HG02981 (cell line): ENCODE data around the gene JMJD8.

Experiments
- ATAC-seq: cut with Tn5 transposase; IDR thresholded peaks from one replicate; pipeline ENCODE4 v1.9.1; 2021; ENCODE audit warnings: mild to moderate bottlenecking, moderate library complexity; ENCODE audit not compliant: unreplicated experiment

Gene JMJD8

DNA sequence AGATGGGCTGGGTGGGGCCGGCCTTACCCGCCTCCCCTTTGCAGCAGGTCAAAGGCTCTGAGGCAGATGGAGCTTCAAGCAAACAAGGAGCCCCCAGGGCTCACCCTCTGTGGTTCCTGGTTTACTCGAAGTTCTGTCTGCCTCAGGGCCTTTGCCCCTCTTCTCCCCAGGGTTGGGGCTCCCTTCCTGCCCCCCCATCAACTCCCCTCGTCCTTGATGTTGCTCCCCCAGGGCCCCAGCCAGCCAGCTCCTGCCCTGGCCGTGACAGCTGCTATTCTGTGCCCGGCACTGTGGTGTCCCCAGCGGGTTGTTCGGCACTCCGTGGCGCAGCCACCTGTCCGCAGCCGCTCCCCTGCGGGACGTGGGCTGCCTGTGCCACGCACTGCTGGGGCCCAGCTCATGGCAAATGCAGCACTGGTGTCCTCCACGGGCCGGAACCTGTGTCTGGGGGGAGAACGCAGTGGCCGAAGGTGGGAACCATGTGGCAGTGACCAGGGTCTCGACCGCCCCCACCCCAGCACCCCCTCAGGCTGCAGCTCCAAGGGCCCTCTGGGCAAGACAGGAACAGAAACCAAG lies 26.5 kb upstream of the JMJD8 start:
- no peak for ATAC-seq

- no peak for ATAC-seq
Measured at GRCh38 chr16:709566-710499, 25.7 kb upstream of the JMJD8 start.

- no peak for ATAC-seq
Measured at GRCh38 chr16:708959-709358, 24.8 kb upstream of the JMJD8 start.

DNA sequence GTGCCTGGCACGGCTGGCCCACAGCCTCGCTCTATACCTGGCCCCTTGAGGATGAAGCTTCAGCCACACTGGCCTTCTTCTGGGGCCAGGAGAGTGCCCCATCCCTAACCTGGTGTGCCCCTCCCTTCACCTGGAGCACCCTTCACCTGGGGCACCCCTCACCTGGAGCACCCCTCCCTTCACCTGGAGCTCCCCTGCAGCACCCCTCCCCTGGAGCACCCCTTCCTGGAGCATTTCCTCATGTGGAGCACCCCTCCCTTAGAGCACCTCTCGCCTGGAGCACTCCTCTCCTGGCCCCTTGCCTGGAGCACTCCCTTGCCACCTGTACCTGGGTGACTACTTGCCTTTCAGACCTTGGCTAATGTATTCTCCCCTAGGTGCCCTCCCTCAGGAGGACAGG lies 23.9 kb upstream of the JMJD8 start:
- no peak for ATAC-seq

GRCh38 chr16:707062-707538 lies 23.0 kb upstream of the JMJD8 start:
- ATAC-seq: no peak

- ATAC-seq: no peak
Measured at GRCh38 chr16:706189-707061, 22.3 kb upstream of the JMJD8 start.

- ATAC-seq: no peak
Measured at GRCh38 chr16:705431-706188, 21.5 kb upstream of the JMJD8 start, which contains the start of gene FBXL16. TSS of gene FBXL16 (minus strand) at chr16:705801. CDS start at chr16:697405, 8,396 bp downstream.

- ATAC-seq: no peak
Measured at GRCh38 chr16:704552-705380, 20.6 kb upstream of the JMJD8 start.

DNA sequence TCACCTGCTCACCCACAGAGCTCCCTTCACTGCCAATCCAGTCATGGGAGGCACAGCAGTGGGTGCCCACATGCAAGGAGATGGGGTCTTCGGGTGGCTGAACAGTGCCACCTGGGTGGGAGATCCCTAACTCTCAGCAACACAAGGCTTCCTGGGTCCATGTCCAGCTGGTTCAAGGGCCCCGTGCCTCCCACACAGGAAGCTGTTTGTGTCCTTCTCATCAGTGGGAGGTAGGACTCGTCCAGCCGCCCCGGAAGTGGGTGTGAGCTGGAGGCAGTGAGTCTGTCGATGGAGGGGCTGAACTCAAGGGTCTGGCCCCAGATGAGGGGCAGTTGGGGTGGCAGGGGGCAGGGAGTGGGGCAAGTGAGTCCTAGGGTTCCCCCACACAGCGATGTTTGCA lies 19.9 kb upstream of the JMJD8 start:
- ATAC-seq: no peak

GRCh38 chr16:703406-703805 lies 19.3 kb upstream of the JMJD8 start:
- no peak for ATAC-seq

GRCh38 chr16:702341-702740 lies 18.2 kb upstream of the JMJD8 start:
- no peak for ATAC-seq

- no peak for ATAC-seq
Measured at GRCh38 chr16:700684-701584, 16.8 kb upstream of the JMJD8 start.

DNA sequence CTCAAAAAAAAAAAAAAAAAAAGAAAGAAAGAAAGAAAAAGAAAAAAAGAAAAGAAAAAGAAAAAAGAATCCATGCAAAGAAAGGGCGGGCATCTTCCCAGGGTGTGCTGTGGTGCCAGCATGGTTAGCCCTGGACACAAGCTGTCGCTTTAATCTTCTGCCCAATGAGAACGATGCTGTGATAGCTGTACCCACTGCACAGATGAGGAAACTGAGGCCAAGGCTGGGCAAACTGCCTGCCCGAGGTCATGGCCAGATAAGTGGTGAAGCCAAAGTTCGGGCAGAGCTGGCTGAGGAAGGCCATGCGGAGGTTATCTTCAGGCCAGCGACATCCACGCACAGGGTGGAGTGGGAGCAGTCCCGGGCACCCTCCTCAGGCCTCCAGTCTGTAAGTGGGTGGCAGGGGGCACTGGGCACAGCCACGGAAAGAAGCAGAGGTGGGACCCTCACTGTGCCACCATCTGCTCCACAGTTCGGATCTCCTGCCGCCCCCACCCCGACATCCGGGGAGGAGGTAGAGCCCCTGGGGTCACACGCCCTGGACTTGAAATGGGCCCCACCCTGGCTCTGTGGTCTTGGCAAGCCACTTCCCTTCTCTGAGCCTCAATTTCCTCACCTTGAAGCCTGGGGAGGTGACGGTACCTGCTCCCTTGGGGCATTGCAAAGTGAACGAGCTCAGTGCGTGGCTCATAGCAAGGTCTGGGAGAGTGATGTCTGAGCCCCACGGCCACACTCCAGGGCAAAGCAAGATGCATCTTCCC lies 15.0 kb upstream of the JMJD8 start:
- no peak for ATAC-seq

DNA sequence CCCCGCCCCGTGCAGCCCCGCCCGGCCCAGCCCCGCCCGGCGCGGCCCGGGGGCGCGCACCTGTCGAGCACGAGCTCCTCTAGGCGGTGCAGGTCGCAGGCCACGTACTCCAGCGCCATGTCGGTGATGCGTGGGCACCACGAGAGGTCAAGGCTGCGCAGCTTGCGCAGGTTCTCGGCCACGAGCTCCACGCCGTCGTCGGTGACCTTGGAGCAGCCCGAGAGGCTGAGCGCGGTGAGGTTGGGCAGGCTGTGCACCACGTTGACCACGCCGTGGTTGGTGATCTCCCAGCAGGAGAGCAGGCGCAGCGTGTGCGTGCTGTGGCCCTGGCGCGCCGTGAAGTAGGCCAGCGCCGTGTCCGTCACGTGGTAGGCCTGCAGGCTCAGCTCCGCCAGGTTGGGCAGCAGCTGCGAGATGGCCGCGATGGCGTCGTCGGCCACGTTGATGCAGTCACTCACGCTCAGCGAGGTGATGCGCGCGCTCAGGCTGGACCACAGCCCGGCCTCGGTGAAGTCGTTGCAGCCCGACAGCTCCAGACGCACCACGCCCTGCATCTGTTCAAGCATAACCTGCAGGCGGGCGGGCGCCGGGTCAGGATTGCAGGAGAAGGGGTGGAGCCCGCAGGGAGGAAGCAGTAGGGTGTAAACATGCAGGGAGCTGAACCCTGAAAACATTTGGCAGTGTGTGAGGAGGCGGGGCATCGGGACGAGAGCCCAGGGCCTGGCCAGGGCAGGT lies 11.4 kb upstream of the JMJD8 start:
- no peak for ATAC-seq

DNA sequence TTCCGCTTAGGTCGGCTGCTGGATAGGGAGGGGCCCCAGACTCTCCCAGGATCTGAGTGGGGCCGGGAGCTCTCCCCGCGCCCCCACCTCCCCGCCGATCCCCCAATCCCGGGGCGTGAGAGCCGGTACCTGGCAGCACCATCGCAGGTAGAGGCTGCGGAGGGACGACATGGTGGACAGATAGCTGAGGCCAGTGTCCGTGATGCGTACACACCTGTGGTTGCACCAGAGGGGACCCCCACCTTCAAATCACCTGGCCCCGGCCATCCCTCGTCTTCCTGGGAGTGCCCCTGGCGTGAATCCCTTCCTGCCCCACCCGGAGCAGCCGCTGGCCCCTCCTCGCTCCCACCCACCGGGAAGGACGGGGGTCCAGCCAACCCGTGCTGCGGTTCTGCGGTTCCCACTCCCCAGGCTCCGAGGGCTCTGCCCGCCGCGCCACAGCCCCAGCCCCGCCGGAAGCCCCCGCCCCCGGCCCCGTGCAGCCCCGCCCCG lies 10.8 kb upstream of the JMJD8 start:
- ATAC-seq: no peak

GRCh38 chr16:694187-694862 lies 10.2 kb upstream of the JMJD8 start:
- no peak for ATAC-seq
